ENCODE results near the gene NIPAL1.

NIPAL1 gene

GRCh38 chr4:48082956-48083355, 66.4 kb downstream of the NIPAL1 start:
- no peak for DNase-seq (ENCODE audit: low spot score)
- ChIA-PET POLR2A (ENCODE audit: low non-redundant PET) (no interaction called here), CTCF (no interaction called here)
- H3K27ac ChIP-seq = no peak overlapping the region
- TF ChIP-seq, protein P1, sequence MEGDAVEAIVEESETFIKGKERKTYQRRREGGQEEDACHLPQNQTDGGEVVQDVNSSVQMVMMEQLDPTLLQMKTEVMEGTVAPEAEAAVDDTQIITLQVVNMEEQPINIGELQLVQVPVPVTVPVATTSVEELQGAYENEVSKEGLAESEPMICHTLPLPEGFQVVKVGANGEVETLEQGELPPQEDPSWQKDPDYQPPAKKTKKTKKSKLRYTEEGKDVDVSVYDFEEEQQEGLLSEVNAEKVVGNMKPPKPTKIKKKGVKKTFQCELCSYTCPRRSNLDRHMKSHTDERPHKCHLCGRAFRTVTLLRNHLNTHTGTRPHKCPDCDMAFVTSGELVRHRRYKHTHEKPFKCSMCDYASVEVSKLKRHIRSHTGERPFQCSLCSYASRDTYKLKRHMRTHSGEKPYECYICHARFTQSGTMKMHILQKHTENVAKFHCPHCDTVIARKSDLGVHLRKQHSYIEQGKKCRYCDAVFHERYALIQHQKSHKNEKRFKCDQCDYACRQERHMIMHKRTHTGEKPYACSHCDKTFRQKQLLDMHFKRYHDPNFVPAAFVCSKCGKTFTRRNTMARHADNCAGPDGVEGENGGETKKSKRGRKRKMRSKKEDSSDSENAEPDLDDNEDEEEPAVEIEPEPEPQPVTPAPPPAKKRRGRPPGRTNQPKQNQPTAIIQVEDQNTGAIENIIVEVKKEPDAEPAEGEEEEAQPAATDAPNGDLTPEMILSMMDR (conservative IDR thresholded peaks at IDR 0.05; ENCODE audit: low read depth) = no peak

GRCh38 chr4:48085821-48086589, 69.4 kb downstream of the NIPAL1 start:
- H3K27ac ChIP-seq = no peak overlapping the region
- no peak for DNase-seq (ENCODE audit: low spot score)
- TF ChIP-seq, protein P1 (conservative IDR thresholded peaks at IDR 0.05; ENCODE audit: low read depth) = no peak
- POLR2A ChIA-PET (ENCODE audit: low non-redundant PET) = no interaction called here
- CTCF ChIA-PET = interaction anchor here (0.5 to 2.7 kb wide), 4 partner anchors 44 to 82 kb away, joined by 3 to 12 read pairs (median 4); partner anchors contain the start of genes CNGA1 and NIPAL1
